IgD-negative memory B cell (primary cell): ENCODE results near the gene MECR. TPM values are rescaled to one million over a fixed set of nuclear protein-coding genes. Genes with fewer than 3 reads are reported as not detected.

ENCODE experiments used
- H3K27ac Mint-ChIP-seq, 3 donors: one replicate each; pipeline ENCODE4 v1.8.0; 2020 to 2022; ENCODE audit warnings: mild to moderate bottlenecking in 3 of 3, mixed read lengths in 3 of 3, moderate library complexity in 1 of 3
- H3K27me3 Mint-ChIP-seq: one replicate; pipeline ENCODE4 v1.8.0; 2021; ENCODE audit warnings: mixed read lengths
- H3K36me3 Mint-ChIP-seq: one replicate; pipeline ENCODE4 v1.8.0; 2020; ENCODE audit warnings: mild to moderate bottlenecking, mixed read lengths
- H3K4me1 Mint-ChIP-seq, 3 donors: one replicate each; pipeline ENCODE4 v1.8.0; 2020 to 2022; ENCODE audit warnings: mixed read lengths in 3 of 3, mild to moderate bottlenecking in 1 of 3
- H3K4me3 Mint-ChIP-seq, 4 donors: one replicate each; pipeline ENCODE4 v1.8.0; 2020 to 2022; ENCODE audit warnings: mild to moderate bottlenecking in 4 of 4, mixed read lengths in 4 of 4, moderate library complexity in 3 of 4
- H3K9me3 Mint-ChIP-seq, 3 donors: one replicate each; pipeline ENCODE4 v1.8.0; 2020 to 2021; ENCODE audit warnings: mixed read lengths in 3 of 3, mild to moderate bottlenecking in 1 of 3
- polyA plus RNA-seq: library from polyadenylated mRNA; unstranded; fragments of 300-500 nt; fragmentation: Illumina TruSeq; gene quantifications from one replicate; pipeline ENCODE4 v1.2.3, GENCODE V29; 2021

Gene MECR
- polyA plus RNA-seq, 1 donor from 2014 or later = 20.5 TPM

DNA sequence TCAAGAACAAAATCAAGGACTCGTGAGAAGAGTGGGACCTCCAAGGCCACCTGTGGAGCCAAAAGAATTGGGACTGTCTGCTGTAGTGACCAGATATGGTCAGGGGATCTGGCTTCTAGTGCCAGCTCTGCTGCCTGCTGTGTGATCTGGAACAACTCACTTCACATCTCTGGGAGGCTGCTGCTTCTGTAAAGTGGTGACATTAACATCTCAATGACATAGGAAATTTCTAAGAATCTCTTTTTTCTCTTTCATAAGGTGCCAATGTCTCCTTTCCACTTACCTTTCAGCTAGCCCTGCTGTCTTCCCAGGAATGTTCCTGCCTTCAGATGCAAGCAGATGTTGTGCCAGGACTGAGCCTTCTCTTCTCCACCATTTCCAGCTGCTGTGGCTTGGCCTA is 44.0 kb downstream of the MECR start:
- no peak overlapping the region for H3K27ac Mint-ChIP-seq
- no peaks in the 10 kb centered on the region for H3K27me3 Mint-ChIP-seq
- peaks cover 4 to 14% (median 5%) of the 10 kb centered on the region in 3 donors for H3K4me1 Mint-ChIP-seq
- peak overlapping the region in 1 of 4 donors; percentile 81 for H3K4me3 Mint-ChIP-seq
- H3K9me3 Mint-ChIP-seq = no peaks in the 10 kb centered on the region
- no peaks in the 10 kb centered on the region for H3K36me3 Mint-ChIP-seq

DNA sequence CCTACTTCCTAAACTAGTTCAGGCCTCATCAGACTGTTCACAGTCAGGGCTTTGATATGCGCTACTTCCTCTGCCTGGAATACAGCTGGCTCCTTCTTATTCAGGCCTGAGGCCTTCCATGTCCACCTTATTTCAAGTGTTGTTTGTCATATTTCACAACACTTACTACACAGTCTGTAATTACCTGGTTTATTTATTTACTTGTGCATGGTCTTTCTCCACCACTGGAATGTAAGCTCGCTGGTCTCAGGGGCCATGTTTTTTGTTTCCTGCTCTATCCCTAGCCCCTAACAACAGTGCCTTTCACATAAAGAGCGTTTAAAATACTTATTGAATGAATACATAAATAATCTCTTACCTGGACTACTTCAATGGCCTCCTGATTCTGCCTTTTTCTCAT is 44.5 kb downstream of the MECR start:
- Mint-ChIP-seq H3K27ac (peak overlapping the region in 1 of 3 donors; percentile 62), H3K9me3 (no peaks in the 10 kb centered on the region), H3K27me3 (no peaks in the 10 kb centered on the region), H3K4me3 (peak overlapping the region in 2 of 4 donors; percentile 9 to 81), H3K36me3 (no peaks in the 10 kb centered on the region), H3K4me1 (peaks cover 4 to 14% (median 5%) of the 10 kb centered on the region in 3 donors)

DNA sequence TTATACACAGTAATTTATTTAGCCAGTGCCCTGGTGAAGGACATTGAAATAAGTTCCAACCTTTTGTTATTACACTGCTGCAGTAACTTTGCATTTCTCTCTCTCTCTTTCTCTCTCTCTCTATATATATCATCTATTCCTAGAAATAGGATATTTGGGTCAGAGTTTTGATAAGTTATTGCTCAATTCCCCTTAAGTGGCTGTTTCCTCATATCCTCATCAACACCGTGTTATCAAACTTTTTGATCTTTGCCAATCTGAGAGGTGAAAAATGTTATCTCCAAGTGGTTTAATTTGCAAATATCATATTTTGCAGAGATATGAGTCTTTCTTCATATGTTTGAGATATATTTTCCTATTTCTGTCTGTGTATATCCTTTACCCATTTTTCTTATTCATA is 47.4 kb downstream of the MECR start:
- Mint-ChIP-seq H3K27ac (peak overlapping the region; percentile 80 to 97 (median 96)), H3K36me3 (peaks cover 3% of the 10 kb centered on the region), H3K4me1 (peaks cover 19 to 41% (median 25%) of the 10 kb centered on the region in 3 donors), H3K4me3 (peak overlapping the region; percentile 50 to 98 (median 91)), H3K9me3 (no peaks in the 10 kb centered on the region), H3K27me3 (no peaks in the 10 kb centered on the region)

DNA sequence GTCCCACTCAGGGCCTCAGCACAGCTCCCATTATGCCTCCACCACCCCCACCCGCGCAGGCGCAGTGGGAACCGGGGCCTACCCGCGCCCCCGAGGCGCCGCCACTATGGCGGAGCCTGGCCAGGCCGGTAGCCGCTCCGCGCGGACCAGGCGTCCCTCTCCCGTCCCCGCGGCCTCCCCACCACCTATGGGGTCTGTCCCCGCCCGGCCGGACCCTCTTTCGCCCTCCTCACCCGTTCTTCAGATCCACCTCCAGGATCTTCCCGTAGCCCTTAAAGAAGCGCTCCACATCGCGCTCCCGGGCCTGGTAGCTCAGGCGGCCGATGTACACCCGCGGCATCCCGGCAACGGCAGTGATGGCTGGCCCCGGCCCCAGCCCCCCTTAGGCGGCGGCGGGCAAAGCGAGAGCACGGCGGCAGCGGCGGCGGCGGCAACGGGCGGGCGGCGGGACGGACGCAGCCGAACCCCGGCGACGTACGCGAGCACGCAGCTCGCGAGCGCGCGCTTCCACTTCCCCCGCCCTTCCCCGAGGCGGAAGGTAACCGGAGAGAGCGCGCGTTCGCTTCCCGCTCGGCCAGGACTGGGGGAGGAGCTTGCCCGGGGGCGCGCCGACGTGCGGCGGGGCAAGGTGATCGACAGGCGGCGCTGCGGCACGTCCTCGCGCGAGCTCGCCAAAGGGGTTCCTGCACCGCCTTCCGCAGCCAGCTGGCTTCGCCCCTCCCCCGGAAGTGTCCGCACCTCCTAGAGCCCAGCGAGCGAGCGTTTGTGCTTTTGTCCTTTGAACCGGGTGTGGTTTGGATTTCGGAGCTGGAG is 49.1 kb downstream of the MECR start, which contains the start of gene SRSF4:
TSS of gene SRSF4 (minus strand) at position 488 of the 813 bp plus-strand sequence. CDS start at position 340, 148 bp downstream.
- Mint-ChIP-seq H3K27me3 (no peaks in the 10 kb centered on the region), H3K4me1 (peaks cover 25 to 50% (median 31%) of the 10 kb centered on the region in 3 donors), H3K4me3 (peak within 1 kb of the TSS; percentile 91 to 98 (median 97)), H3K9me3 (no peaks in the 10 kb centered on the region), H3K27ac (peak within 1 kb of the TSS; percentile 96 to 97 (median 96)), H3K36me3 (peaks cover 3% of the 10 kb centered on the region)

DNA sequence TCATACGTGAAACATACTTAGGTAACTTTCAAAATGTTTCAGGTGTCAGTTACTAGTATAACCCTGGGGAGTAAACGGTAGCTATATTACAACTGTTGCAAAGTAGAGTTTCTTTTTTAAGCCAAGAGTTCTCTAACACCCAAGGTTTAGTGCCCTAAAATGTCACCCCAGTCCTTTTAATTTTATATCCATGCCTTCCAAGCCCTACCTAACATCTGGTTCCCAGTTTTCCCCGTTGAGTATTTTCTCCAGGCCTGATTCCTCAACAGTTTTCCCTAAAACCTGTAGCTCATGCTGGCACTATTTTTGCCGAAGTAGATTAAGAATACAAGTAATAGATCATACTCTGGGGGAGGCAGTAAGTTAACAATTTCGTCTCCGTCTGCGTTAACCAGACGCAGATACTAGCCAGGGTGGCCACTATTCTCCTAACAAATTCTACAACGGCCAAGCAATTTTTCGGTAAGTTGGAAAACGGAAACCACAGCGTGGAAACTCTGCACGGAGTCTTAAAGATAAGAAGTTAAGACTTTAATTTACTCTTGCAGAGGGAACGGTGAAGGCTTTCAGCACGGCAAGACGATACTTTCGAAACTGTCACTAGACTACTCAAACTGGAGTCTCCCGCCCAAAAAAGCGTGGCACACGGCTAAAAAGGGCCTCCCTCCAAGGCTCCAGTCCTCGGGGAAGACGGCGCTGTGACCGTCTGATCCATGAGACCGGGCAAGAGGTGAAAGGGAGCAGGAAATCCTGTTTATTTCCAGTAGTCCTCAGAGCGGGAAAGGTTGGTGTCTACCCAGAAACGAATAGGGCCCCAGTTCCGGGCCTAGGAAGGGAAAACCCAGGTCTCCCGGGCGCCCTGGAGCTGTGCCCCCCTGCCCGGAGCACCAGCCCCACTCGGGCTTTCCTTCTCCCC is 50.0 kb downstream of the MECR start:
- Mint-ChIP-seq H3K4me3 (peak overlapping the region; percentile 91 to 98 (median 97)), H3K36me3 (peaks cover 3% of the 10 kb centered on the region), H3K9me3 (no peaks in the 10 kb centered on the region), H3K27ac (peak overlapping the region; percentile 96 to 97 (median 96)), H3K4me1 (peaks cover 28 to 53% (median 34%) of the 10 kb centered on the region in 3 donors), H3K27me3 (no peaks in the 10 kb centered on the region)

DNA sequence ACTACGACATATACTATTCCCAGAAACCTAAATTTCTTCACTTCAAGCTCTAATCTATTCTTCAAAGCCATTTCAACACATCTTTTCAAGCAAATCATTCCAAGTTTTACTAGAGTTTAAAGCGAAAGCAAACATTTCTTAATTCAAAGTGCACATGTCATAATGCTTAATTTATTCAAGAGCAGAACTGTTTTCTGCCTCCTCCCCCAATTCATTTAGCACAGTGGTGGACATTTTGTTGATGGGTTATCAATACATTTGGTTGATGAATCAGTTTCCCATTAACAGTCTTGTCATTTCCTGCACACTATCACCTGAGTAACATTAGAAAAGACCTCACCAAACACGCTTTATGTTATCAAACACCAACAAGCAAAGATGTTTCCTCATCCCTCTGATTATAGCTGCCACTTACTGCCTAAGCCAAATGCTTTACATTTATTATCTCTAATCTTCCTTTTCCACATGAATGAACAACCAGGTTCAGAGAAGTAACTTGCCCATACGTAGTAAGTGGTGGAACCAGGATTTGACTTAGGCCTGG is 51.0 kb downstream of the MECR start:
- H3K27me3 Mint-ChIP-seq = no peaks in the 10 kb centered on the region
- peak overlapping the region in 2 of 3 donors; percentile 20 to 96 for H3K27ac Mint-ChIP-seq
- H3K9me3 Mint-ChIP-seq = no peaks in the 10 kb centered on the region
- peak overlapping the region; percentile 91 to 98 (median 97) for H3K4me3 Mint-ChIP-seq
- H3K36me3 Mint-ChIP-seq = peaks cover 3% of the 10 kb centered on the region
- H3K4me1 Mint-ChIP-seq = peaks cover 29 to 53% (median 35%) of the 10 kb centered on the region in 3 donors

DNA sequence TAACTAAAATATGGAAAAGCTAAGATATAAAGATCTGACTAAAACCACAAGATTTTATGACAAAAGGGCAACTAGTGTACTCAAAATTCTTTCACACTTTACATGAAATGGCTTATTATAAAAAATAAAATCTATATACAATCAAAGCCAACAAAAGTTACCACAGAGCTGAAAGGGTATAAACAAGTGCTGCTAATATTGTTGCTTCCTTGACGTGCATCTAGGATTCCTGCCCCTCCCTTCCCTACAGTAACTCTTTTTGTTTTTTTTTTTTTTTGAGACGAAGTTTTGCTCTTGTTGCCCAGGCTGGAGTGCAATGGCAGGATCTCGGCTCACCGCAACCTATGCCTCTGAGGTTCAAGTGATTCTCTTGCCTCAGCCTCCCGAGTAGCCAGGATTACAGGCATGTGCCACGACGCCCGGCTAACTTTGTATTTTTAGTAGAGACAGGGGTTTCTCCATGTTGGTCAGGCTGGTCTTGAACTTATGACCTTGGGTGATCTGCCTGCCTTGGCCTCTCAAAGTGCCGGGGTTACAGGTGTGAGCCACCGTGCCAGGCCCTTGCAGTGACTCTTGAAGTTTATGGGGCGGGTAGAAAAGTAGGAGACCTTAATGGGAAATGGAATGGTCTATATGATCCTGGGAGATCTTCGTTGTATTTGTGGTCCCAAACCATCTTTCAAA is 53.6 kb downstream of the MECR start:
- Mint-ChIP-seq H3K36me3 (peaks cover 7% of the 10 kb centered on the region), H3K27me3 (no peaks in the 10 kb centered on the region), H3K9me3 (no peaks in the 10 kb centered on the region), H3K4me3 (peak overlapping the region in 3 of 4 donors; percentile 70 to 86 (median 70)), H3K4me1 (peaks cover 37 to 53% (median 38%) of the 10 kb centered on the region in 3 donors), H3K27ac (peak overlapping the region; percentile 26 to 84 (median 83))

DNA sequence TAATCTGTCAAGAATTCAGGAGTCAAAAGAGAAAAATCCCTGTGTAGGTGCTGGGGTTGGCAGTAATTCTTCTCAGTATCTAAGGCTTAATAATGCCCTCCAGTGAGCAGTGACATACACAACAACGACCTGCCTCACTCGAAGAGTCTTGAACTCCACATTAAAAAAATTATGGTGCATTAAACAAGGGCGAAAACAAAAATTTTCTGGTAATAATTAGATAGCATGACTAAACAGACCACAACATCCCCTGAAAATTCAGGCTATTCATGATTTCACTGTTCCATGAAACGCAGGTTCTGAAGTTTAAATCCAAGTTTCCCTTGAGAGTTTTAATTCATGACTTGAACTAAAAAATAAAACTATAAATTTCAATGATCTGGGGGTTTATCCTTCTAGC is 54.2 kb downstream of the MECR start:
- Mint-ChIP-seq H3K36me3 (peaks cover 7% of the 10 kb centered on the region), H3K27ac (peak overlapping the region in 1 of 3 donors; percentile 83), H3K4me1 (peaks cover 40 to 52% (median 41%) of the 10 kb centered on the region in 3 donors), H3K27me3 (no peaks in the 10 kb centered on the region), H3K9me3 (no peaks in the 10 kb centered on the region), H3K4me3 (peak overlapping the region in 2 of 4 donors; percentile 70)

DNA sequence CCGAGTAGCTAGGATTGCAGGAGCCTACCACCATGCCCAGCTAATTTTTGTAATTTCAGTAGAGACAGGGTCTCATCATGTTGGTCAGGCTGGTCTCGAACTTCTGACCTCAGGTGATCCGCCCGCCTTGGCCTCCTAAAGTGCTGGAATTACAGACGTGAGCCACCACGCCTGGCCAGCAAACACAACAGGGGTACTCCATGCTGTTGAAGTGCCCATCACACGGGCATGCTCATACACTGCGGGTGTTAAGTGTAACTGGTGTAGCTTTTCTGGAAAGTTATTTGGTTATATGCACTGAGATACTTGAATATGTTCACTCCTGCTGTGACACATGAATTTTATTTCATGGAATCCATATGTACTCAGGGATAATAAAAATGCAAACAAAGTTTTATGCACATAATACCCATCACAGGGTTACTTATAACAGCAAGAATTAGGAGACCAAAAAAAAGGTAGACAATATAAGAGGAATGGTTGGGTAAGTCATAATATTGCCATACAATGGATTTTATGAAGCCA is 58.3 kb downstream of the MECR start:
- Mint-ChIP-seq H3K36me3 (peaks cover 4% of the 10 kb centered on the region), H3K27ac (no peak overlapping the region), H3K4me3 (no peak overlapping the region), H3K27me3 (no peaks in the 10 kb centered on the region), H3K4me1 (peaks cover 46 to 53% (median 49%) of the 10 kb centered on the region in 3 donors), H3K9me3 (no peaks in the 10 kb centered on the region)

DNA sequence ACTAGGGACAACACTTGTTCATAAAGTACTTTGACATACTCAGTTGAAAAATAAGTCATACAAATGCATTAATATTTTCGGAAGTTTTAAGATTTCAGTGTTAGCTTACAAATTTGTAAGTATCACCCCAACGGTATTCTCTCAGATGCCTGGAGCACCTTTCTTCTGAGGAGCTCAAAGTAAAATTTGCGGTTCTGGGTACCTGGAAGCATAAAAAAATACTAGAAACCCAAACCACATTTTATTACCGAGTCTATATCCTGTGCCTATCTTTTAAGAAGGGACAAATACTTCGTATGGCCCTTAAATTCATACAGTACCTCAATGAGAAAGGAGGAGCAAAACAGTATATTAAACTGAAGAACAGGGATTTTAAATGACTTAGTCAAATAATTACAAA is 59.2 kb downstream of the MECR start:
- Mint-ChIP-seq H3K9me3 (no peaks in the 10 kb centered on the region), H3K4me3 (peak overlapping the region in 3 of 4 donors; percentile 12 to 68 (median 66)), H3K27me3 (no peaks in the 10 kb centered on the region), H3K36me3 (peaks cover 4% of the 10 kb centered on the region), H3K4me1 (peaks cover 45 to 48% (median 48%) of the 10 kb centered on the region in 3 donors), H3K27ac (peak overlapping the region in 2 of 3 donors; percentile 11 to 78)

DNA sequence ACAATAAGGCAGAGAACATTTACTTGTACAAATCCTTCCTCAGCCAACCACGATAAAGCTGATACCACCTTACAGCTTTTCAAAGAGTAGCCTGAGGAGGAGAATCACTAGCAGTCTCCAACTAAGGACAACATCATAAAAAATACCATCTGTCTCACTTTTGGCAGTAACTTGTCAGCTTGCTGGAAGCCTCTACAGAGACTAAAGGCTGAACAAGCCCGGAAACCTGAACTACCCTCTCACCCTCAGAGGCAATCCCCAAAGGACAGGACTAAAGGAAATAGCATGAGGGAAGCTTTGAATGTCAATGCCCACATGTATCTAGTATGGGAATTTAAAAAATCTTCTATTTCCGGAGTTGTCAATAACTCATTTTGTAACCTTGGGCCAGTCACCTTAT is 59.6 kb downstream of the MECR start:
- H3K36me3 Mint-ChIP-seq = peaks cover 4% of the 10 kb centered on the region
- no peaks in the 10 kb centered on the region for H3K9me3 Mint-ChIP-seq
- no peaks in the 10 kb centered on the region for H3K27me3 Mint-ChIP-seq
- peak overlapping the region in 3 of 4 donors; percentile 12 to 71 (median 66) for H3K4me3 Mint-ChIP-seq
- peaks cover 42 to 47% (median 46%) of the 10 kb centered on the region in 3 donors for H3K4me1 Mint-ChIP-seq
- peak overlapping the region in 2 of 3 donors; percentile 11 to 78 for H3K27ac Mint-ChIP-seq

DNA sequence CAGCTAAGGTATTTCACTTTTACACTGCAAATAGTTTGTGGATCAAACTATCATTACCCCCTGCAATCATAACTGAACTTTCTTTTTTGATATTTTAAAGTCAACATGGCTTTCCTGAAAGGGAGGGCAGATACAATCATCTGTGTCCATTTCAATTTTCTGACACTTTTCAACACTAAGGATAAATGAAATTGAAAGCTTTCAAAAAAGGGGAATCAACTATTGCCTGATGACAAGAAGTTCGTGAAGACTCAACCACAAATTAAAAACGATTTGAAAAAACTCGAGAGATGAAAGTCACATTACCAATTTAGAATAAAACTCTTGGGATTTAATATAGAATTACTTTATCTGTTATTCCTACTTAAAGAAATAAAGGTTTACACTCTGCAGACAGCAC is 60.8 kb downstream of the MECR start:
- Mint-ChIP-seq H3K36me3 (peaks cover 4% of the 10 kb centered on the region), H3K9me3 (no peaks in the 10 kb centered on the region), H3K4me1 (peaks cover 44 to 46% (median 45%) of the 10 kb centered on the region in 3 donors)

DNA sequence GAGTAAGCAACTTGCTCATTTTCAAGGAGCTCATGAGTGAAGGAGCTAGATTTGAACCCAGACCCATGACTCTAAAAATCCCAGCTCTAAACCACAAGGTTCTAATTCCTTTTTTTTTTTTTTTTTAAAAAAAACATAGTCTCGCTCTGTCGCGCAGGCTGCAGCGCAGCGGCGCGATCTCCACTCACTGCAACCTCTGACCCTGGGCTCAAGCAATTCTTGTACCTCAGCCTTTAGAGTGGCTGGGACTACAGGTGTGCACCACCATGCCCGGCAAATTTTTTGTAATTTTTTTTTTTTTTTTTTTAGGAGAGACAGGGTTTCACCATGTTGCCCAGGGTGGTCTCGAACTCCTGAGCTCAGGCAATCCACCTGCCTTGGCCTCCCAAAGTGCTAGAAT is 62.8 kb downstream of the MECR start:
- Mint-ChIP-seq H3K36me3 (peaks cover 2% of the 10 kb centered on the region), H3K27me3 (no peaks in the 10 kb centered on the region), H3K4me1 (peaks cover 44 to 52% (median 49%) of the 10 kb centered on the region in 3 donors), H3K9me3 (no peaks in the 10 kb centered on the region), H3K27ac (no peak overlapping the region), H3K4me3 (no peak overlapping the region)

More for the DNA sequence above, 60.8 kb downstream of the MECR start:
- H3K27ac Mint-ChIP-seq = peak overlapping the region in 1 of 3 donors; percentile 84
- H3K4me3 Mint-ChIP-seq = peak overlapping the region; percentile 11 to 80 (median 50)
- H3K27me3 Mint-ChIP-seq = no peaks in the 10 kb centered on the region
